Panc1 (cell line): Measurements from ENCODE around the gene SPPL2A.
"Not testable (repeated sequence)": the region's sequence is repeated elsewhere in the genome, so short reads cannot be mapped to it uniquely, and the experiment has no call there.

Experiments used
- CTCF ChIP-seq: fragments of 450-650 bp; IDR thresholded peaks from 2 replicates; pipeline ENCODE4 v1.5.1; 2017; ENCODE audit warnings: mild to moderate bottlenecking
- POLR2AphosphoS5 ChIP-seq: IDR thresholded peaks from 2 replicates; pipeline ENCODE4 v1.6.1; 2012; ENCODE audit warnings: mild to moderate bottlenecking, low read depth, low read length, moderate library complexity
- SIN3A ChIP-seq: IDR thresholded peaks from 2 replicates; pipeline ENCODE4 v1.6.1; 2012; ENCODE audit warnings: low read depth, mild to moderate bottlenecking, low read length, moderate library complexity, borderline replicate concordance; ENCODE audit not compliant: insufficient read depth
- TCF7L2 ChIP-seq: IDR thresholded peaks from 2 replicates; pipeline ENCODE4 v1.6.1; 2011; ENCODE audit warnings: mild to moderate bottlenecking, low read depth, low read length, inconsistent platforms
- TF ChIP-seq, protein P1 (sequence below), 2 experiments: IDR thresholded peaks; 2 replicates each; pipeline ENCODE4 v1.6.1; 2011 to 2012; ENCODE audit warnings: low read depth in 2 of 2, control low read depth in 1 of 2, low read length in 1 of 2, mild to moderate bottlenecking in 1 of 2, moderate library complexity in 1 of 2; ENCODE audit not compliant: insufficient read depth in 1 of 2

DNA sequence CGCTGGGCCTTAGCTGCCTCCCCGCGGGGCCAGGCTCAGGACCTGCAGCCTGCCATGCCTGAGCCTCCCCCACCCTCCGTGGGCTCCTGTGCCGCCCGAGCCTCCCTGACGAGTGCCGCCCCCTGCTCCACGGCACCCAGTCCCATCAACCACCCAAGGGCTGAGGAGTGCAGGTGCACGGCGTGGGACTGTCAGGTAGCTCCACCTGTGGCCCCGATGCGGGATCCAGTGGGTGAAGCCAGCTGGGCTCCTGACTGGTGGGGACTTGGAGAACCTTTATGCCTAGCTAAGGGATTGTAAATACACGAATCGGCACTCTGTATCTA lies 46.6 kb upstream of the SPPL2A start:
- TF ChIP-seq CTCF, POLR2AphosphoS5, SIN3A, TCF7L2: not testable (repeated sequence)
- TF ChIP-seq, protein P1, sequence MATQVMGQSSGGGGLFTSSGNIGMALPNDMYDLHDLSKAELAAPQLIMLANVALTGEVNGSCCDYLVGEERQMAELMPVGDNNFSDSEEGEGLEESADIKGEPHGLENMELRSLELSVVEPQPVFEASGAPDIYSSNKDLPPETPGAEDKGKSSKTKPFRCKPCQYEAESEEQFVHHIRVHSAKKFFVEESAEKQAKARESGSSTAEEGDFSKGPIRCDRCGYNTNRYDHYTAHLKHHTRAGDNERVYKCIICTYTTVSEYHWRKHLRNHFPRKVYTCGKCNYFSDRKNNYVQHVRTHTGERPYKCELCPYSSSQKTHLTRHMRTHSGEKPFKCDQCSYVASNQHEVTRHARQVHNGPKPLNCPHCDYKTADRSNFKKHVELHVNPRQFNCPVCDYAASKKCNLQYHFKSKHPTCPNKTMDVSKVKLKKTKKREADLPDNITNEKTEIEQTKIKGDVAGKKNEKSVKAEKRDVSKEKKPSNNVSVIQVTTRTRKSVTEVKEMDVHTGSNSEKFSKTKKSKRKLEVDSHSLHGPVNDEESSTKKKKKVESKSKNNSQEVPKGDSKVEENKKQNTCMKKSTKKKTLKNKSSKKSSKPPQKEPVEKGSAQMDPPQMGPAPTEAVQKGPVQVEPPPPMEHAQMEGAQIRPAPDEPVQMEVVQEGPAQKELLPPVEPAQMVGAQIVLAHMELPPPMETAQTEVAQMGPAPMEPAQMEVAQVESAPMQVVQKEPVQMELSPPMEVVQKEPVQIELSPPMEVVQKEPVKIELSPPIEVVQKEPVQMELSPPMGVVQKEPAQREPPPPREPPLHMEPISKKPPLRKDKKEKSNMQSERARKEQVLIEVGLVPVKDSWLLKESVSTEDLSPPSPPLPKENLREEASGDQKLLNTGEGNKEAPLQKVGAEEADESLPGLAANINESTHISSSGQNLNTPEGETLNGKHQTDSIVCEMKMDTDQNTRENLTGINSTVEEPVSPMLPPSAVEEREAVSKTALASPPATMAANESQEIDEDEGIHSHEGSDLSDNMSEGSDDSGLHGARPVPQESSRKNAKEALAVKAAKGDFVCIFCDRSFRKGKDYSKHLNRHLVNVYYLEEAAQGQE (IDR thresholded peaks at IDR 0.05; ENCODE audit: insufficient read depth in 1 of 2, low read depth in 2 of 2, low read length in 1 of 2), result not testable (repeated sequence)
